Testis (tissue), 3 donors: ENCODE results near the gene IL17REL. TPM values are rescaled to one million over a fixed set of nuclear protein-coding genes. Genes with fewer than 3 reads are reported as not detected.

Source experiments
- DNase-seq: peaks from one replicate; pipeline ENCODE4 v3.0.0-alpha.2; 2019
- H3K27ac ChIP-seq, 2 donors: fragments of 200-600 bp; sonication (generic); one replicate each; pipeline ENCODE4 v1.5.1; 2019
- H3K27me3 ChIP-seq: fragments of 200-600 bp; sonication (generic); one replicate; pipeline ENCODE4 v1.5.1; 2019
- H3K36me3 ChIP-seq: fragments of 200-600 bp; sonication (generic); one replicate; pipeline ENCODE4 v1.5.1; 2017; ENCODE audit warnings: low read depth; ENCODE audit errors: missing control alignments
- H3K4me1 ChIP-seq: fragments of 200-600 bp; sonication (generic); one replicate; pipeline ENCODE4 v1.5.1; 2019
- H3K4me3 ChIP-seq, 2 donors: fragments of 200-600 bp; sonication (generic); one replicate each; pipeline ENCODE4 v1.5.1; 2017 to 2019
- H3K9me3 ChIP-seq: fragments of 200-600 bp; sonication (generic); one replicate; pipeline ENCODE4 v1.5.1; 2017
- CTCF ChIP-seq, 3 experiments: fragments of 450-650 bp in 2 of 3; fragments of 200-600 bp in 1 of 3; sonication (generic) in 1 of 3; IDR thresholded peaks; one replicate each; pipeline ENCODE4 v1.5.1; 2016 to 2019; ENCODE audit warnings: antibody characterized with exemption in 3 of 3, mild to moderate bottlenecking in 2 of 3, moderate library complexity in 1 of 3
- POLR2A ChIP-seq: fragments of 450-650 bp; IDR thresholded peaks from one replicate; pipeline ENCODE4 v1.6.1; 2017; ENCODE audit warnings: antibody characterized with exemption, mild to moderate bottlenecking, moderate library complexity
- WGBS, 2 donors: methylation state at CpG; one replicate each; pipeline ENCODE4 v1.1.5; 2018; 5-methylcytosine and 5-hydroxymethylcytosine counted together
- intact Hi-C: fragments of 100-400 bp; cut with DNase I; formaldehyde crosslinking; loops from one replicate; pipeline ENCODE4 v1.15.1; 2023; ENCODE audit warnings: low total_unique reads
- polyA plus RNA-seq: library from polyadenylated mRNA; stranded (reverse); fragments of 350-450 nt; fragmentation: Illumina TruSeq; extraction: RNeasy Lipid Tissue Mini Kit (QIAGEN cat#74804); gene quantifications from one replicate; pipeline ENCODE4 v1.2.3, GENCODE V29; 2014; ENCODE audit warnings: low read depth, low replicate concordance; ENCODE audit not compliant: insufficient read depth
- total RNA-seq, 2 donors: library from RNA; depleted of rRNA; stranded (reverse); fragments of >200 nt; gene quantifications; one replicate each; pipeline ENCODE4 v1.2.3, GENCODE V29; 2016

IL17REL gene
- total and polyA plus RNA-seq, 3 donors from 2014 or later = 0.25 to 0.55 (median 0.30) TPM

- Histone ChIP-seq H3K4me3 (no peak overlapping the region), H3K36me3 (no peaks in the 10 kb centered on the region), H3K4me1 (peaks cover 74% of the 10 kb centered on the region), H3K27ac (peak overlapping the region; percentile 88 to 95), H3K27me3 (no peaks in the 10 kb centered on the region), H3K9me3 (no peaks in the 10 kb centered on the region)
- peak; percentile 42 for DNase-seq
- no peak for TF ChIP-seq CTCF (IDR thresholded peaks at IDR 0.05)
- no peak for TF ChIP-seq POLR2A
- intact Hi-C loops = no loop called here
- WGBS, 2 donors = 43 to 70% methylated on average over 19 to 35 of the region's 36 CpGs
Observed at GRCh38 chr22:49966774-49967705, 45.5 kb downstream of the IL17REL start.

- peak overlapping the region; percentile 88 to 95 for H3K27ac ChIP-seq
- intact Hi-C loops = no loop called here
- no peaks in the 10 kb centered on the region for H3K9me3 ChIP-seq
- no peak overlapping the region for H3K4me3 ChIP-seq
- TF ChIP-seq POLR2A = no peak
- H3K4me1 ChIP-seq = peaks cover 67% of the 10 kb centered on the region
- H3K27me3 ChIP-seq = no peaks in the 10 kb centered on the region
- H3K36me3 ChIP-seq = no peaks in the 10 kb centered on the region
- DNase-seq = no peak
- 55 to 94% methylated on average over 2 to 8 of the region's 11 CpGs for WGBS, 2 donors
Observed at GRCh38 chr22:49966041-49966773, 46.4 kb downstream of the IL17REL start.

- peak overlapping the region; percentile 34 to 95 for H3K27ac ChIP-seq
- H3K4me1 ChIP-seq = peaks cover 58% of the 10 kb centered on the region
- H3K9me3 ChIP-seq = no peaks in the 10 kb centered on the region
- 75 to 90% methylated on average over 9 to 22 of the region's 22 CpGs for WGBS, 2 donors
- no peak for DNase-seq
- no peak for TF ChIP-seq POLR2A
- TF ChIP-seq CTCF (IDR thresholded peaks at IDR 0.05) = no peak
- intact Hi-C loops = no loop called here
- H3K4me3 ChIP-seq = no peak overlapping the region
- no peaks in the 10 kb centered on the region for H3K36me3 ChIP-seq
- H3K27me3 ChIP-seq = no peaks in the 10 kb centered on the region
Observed at GRCh38 chr22:49965091-49966040, 47.2 kb downstream of the IL17REL start.

GRCh38 chr22:49964136-49965090, 48.2 kb downstream of the IL17REL start:
- Histone ChIP-seq H3K27me3 (no peaks in the 10 kb centered on the region), H3K27ac (peak overlapping the region; percentile 34 to 95), H3K4me3 (no peak overlapping the region), H3K9me3 (no peaks in the 10 kb centered on the region), H3K4me1 (peaks cover 54% of the 10 kb centered on the region), H3K36me3 (no peaks in the 10 kb centered on the region)
- no peak for DNase-seq
- TF ChIP-seq POLR2A (no peak), CTCF (IDR thresholded peaks at IDR 0.05) (no peak)
- intact Hi-C loops = no loop called here
- 78 to 89% methylated on average over 19 of the region's 19 CpGs for whole genome bisulfite sequencing, 2 donors
